Measurements from ENCODE around the gene BCL2L12. TPM values are rescaled to one million over a fixed set of nuclear protein-coding genes. Genes with fewer than 3 reads are reported as not detected.

The BCL2L12 gene
- total and polyA plus RNA-seq, 2 of the 13 experiments (the other 11 are each of a cell fraction or from before 2014, with no cell fraction given): 26.8 to 40.8 TPM

DNA sequence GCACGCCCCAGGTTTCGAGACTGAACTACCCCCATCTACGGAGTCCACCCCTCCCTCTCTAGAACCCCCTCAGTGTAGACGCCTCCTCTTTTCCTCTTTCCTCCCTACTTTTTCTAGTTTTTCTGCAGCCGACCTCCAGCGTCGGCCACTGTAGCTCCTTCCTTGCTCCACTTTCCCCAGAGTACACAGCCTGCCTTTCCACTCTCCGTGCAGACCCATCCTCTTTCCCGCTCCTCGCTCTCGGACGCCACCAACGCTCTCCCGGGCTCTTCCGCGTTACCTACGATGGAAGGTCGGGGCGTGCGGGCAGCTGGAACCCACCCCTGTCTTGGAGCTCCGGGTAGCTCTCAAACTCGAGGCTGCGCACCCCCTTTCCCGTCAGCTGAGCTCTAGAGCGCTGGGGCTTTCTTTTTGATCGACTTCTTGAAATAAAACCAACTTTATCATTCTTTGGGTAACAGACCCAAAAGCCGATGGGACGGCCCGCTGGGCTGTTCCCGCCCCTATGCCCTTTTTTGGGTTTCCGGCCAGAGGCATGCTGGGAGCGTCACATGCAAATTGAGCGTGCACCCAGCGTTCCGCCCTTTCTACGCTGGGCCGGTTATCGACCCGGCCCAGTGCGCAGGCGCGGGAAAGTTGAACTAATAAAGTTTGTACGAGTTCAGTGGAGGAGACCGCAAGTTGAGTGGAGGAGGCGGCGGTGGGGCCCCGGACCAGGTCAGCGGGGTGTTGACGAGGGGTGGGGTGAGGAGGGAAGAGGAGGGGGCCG is at the start of gene BCL2L12, which contains the start of gene IRF3 (continued):
- TF ChIP-seq, protein P1, sequence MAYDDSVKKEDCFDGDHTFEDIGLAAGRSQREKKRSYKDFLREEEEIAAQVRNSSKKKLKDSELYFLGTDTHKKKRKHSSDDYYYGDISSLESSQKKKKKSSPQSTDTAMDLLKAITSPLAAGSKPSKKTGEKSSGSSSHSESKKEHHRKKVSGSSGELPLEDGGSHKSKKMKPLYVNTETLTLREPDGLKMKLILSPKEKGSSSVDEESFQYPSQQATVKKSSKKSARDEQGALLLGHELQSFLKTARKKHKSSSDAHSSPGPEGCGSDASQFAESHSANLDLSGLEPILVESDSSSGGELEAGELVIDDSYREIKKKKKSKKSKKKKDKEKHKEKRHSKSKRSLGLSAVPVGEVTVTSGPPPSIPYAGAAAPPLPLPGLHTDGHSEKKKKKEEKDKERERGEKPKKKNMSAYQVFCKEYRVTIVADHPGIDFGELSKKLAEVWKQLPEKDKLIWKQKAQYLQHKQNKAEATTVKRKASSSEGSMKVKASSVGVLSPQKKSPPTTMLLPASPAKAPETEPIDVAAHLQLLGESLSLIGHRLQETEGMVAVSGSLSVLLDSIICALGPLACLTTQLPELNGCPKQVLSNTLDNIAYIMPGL (CRISPR knock-in tag; IDR thresholded peaks at IDR 0.05; ENCODE audit: borderline replicate concordance in 1 of 2, low read depth in 1 of 2): peak; percentile 56 to 60; a peak in 2 of 4 replicates
- TF ChIP-seq HDAC1 (CRISPR knock-in tag; IDR thresholded peaks at IDR 0.05) (peak; percentile 63), ZNF841 (CRISPR knock-in tag; IDR thresholded peaks at IDR 0.05; ENCODE audit: borderline replicate concordance) (no peak), GATAD1 (CRISPR knock-in tag; IDR thresholded peaks at IDR 0.05) (peak; percentile 87), YEATS4 (CRISPR knock-in tag; IDR thresholded peaks at IDR 0.05; ENCODE audit: borderline replicate concordance) (0 out of 2 replicates have a peak, but pooled peaks have one; percentile 28), ZNF367 (CRISPR knock-in tag; IDR thresholded peaks at IDR 0.05; ENCODE audit: borderline replicate concordance) (no peak; the same call in 1 of the 2 replicates), ZFP36 (IDR thresholded peaks at IDR 0.05; ENCODE audit: borderline replicate concordance, low read depth, low read length, partially characterized antibody) (peak; percentile 6), SRF (IDR thresholded peaks at IDR 0.05; ENCODE audit: low read depth, low read length) (peak; percentile 100), ZFAT (CRISPR knock-in tag; conservative IDR thresholded peaks at IDR 0.05) (peak; percentile 36; the same call in 1 of the 2 replicates), NFKB2 (CRISPR knock-in tag; IDR thresholded peaks at IDR 0.05; ENCODE audit: borderline replicate concordance) (no peak), SIN3A (IDR thresholded peaks at IDR 0.05; ENCODE audit: borderline replicate concordance, low read depth, low read length) (peak; percentile 70), TBX3 (IDR thresholded peaks at IDR 0.05; ENCODE audit: borderline replicate concordance) (no peak), XRCC5 (optimal IDR thresholded peaks at IDR 0.05; ENCODE audit: low read length) (peak; percentile 37), LCORL (IDR thresholded peaks at IDR 0.05) (no peak), LCORL (CRISPR knock-in tag; IDR thresholded peaks at IDR 0.05) (0 out of 2 replicates have a peak, but pooled peaks have one; percentile 67)
- TF ChIP-seq, protein P2, sequence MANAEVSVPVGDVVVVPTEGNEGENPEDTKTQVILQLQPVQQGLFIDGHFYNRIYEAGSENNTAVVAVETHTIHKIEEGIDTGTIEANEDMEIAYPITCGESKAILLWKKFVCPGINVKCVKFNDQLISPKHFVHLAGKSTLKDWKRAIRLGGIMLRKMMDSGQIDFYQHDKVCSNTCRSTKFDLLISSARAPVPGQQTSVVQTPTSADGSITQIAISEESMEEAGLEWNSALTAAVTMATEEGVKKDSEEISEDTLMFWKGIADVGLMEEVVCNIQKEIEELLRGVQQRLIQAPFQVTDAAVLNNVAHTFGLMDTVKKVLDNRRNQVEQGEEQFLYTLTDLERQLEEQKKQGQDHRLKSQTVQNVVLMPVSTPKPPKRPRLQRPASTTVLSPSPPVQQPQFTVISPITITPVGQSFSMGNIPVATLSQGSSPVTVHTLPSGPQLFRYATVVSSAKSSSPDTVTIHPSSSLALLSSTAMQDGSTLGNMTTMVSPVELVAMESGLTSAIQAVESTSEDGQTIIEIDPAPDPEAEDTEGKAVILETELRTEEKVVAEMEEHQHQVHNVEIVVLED (CRISPR knock-in tag; IDR thresholded peaks at IDR 0.05; ENCODE audit: borderline replicate concordance): peak; percentile 99
- TF ChIP-seq, protein P3, sequence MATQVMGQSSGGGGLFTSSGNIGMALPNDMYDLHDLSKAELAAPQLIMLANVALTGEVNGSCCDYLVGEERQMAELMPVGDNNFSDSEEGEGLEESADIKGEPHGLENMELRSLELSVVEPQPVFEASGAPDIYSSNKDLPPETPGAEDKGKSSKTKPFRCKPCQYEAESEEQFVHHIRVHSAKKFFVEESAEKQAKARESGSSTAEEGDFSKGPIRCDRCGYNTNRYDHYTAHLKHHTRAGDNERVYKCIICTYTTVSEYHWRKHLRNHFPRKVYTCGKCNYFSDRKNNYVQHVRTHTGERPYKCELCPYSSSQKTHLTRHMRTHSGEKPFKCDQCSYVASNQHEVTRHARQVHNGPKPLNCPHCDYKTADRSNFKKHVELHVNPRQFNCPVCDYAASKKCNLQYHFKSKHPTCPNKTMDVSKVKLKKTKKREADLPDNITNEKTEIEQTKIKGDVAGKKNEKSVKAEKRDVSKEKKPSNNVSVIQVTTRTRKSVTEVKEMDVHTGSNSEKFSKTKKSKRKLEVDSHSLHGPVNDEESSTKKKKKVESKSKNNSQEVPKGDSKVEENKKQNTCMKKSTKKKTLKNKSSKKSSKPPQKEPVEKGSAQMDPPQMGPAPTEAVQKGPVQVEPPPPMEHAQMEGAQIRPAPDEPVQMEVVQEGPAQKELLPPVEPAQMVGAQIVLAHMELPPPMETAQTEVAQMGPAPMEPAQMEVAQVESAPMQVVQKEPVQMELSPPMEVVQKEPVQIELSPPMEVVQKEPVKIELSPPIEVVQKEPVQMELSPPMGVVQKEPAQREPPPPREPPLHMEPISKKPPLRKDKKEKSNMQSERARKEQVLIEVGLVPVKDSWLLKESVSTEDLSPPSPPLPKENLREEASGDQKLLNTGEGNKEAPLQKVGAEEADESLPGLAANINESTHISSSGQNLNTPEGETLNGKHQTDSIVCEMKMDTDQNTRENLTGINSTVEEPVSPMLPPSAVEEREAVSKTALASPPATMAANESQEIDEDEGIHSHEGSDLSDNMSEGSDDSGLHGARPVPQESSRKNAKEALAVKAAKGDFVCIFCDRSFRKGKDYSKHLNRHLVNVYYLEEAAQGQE (IDR thresholded peaks at IDR 0.05; ENCODE audit: borderline replicate concordance in 1 of 2, low read depth in 1 of 2, low read length in 2 of 2): no peak; a peak in 1 of 4 replicates
- TF ChIP-seq, protein P4, sequence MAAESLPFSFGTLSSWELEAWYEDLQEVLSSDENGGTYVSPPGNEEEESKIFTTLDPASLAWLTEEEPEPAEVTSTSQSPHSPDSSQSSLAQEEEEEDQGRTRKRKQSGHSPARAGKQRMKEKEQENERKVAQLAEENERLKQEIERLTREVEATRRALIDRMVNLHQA (CRISPR knock-in tag; IDR thresholded peaks at IDR 0.05): no peak
- TF ChIP-seq, protein P5, sequence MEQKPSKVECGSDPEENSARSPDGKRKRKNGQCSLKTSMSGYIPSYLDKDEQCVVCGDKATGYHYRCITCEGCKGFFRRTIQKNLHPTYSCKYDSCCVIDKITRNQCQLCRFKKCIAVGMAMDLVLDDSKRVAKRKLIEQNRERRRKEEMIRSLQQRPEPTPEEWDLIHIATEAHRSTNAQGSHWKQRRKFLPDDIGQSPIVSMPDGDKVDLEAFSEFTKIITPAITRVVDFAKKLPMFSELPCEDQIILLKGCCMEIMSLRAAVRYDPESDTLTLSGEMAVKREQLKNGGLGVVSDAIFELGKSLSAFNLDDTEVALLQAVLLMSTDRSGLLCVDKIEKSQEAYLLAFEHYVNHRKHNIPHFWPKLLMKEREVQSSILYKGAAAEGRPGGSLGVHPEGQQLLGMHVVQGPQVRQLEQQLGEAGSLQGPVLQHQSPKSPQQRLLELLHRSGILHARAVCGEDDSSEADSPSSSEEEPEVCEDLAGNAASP (CRISPR knock-in tag; IDR thresholded peaks at IDR 0.05; ENCODE audit: borderline replicate concordance): no peak

Data from HepG2 (cell line).